ENCODE results near the gene COL27A1.

Gene COL27A1

DNA sequence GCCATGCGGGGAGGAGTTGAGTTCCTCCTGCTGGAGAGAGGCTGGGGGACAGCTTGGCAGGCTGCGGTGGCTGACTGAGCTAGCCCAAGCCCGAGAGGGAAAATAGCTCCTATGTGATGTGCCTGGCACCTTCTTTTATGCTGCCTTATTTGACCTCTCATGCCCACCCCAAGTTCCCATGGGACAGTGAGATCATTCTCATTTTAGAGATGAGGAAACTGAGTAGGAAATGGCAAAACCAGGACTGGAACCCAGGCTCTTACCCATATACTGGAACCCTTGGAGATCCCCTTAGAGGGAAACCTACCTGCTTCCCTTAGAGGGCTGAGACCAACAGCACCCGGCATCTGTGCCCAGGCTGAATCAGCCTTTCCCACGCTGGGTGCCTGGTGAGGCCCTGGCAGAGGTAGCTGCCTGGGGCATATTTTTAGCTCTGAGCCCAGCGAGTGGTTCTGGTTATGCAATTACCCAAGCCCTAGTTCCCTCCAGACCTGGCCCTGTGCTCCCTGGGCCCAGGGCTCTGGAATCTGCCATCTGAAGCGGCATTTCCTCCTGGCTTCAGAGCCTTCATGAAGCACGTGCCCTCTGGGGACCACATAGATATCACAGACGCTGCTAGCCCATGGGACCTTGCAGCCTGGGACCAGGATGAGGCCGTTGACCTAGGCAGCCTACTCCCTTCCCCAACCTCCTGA lies 23.6 kb downstream of the COL27A1 start:
- ATAC-seq: no peak
- TF ChIP-seq, protein P1, sequence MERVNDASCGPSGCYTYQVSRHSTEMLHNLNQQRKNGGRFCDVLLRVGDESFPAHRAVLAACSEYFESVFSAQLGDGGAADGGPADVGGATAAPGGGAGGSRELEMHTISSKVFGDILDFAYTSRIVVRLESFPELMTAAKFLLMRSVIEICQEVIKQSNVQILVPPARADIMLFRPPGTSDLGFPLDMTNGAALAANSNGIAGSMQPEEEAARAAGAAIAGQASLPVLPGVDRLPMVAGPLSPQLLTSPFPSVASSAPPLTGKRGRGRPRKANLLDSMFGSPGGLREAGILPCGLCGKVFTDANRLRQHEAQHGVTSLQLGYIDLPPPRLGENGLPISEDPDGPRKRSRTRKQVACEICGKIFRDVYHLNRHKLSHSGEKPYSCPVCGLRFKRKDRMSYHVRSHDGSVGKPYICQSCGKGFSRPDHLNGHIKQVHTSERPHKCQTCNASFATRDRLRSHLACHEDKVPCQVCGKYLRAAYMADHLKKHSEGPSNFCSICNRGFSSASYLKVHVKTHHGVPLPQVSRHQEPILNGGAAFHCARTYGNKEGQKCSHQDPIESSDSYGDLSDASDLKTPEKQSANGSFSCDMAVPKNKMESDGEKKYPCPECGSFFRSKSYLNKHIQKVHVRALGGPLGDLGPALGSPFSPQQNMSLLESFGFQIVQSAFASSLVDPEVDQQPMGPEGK (CRISPR knock-in tag; IDR thresholded peaks at IDR 0.05; ENCODE audit: borderline replicate concordance): no peak
- TF ChIP-seq, protein P2, sequence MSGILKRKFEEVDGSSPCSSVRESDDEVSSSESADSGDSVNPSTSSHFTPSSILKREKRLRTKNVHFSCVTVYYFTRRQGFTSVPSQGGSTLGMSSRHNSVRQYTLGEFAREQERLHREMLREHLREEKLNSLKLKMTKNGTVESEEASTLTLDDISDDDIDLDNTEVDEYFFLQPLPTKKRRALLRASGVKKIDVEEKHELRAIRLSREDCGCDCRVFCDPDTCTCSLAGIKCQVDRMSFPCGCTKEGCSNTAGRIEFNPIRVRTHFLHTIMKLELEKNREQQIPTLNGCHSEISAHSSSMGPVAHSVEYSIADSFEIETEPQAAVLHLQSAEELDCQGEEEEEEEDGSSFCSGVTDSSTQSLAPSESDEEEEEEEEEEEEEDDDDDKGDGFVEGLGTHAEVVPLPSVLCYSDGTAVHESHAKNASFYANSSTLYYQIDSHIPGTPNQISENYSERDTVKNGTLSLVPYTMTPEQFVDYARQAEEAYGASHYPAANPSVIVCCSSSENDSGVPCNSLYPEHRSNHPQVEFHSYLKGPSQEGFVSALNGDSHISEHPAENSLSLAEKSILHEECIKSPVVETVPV (CRISPR knock-in tag; IDR thresholded peaks at IDR 0.05): no peak
- TF ChIP-seq ARNTL (CRISPR knock-in tag; IDR thresholded peaks at IDR 0.05; ENCODE audit: borderline replicate concordance, low read depth) (no peak), GLIS3 (CRISPR knock-in tag; IDR thresholded peaks at IDR 0.05) (no peak), ESRRG (CRISPR knock-in tag; IDR thresholded peaks at IDR 0.05) (no peak), RARB (CRISPR knock-in tag; IDR thresholded peaks at IDR 0.05) (no peak), ZFP30 (CRISPR knock-in tag; IDR thresholded peaks at IDR 0.05) (no peak), BACH2 (CRISPR knock-in tag; IDR thresholded peaks at IDR 0.05; ENCODE audit: borderline replicate concordance) (no peak), CSDC2 (CRISPR knock-in tag; IDR thresholded peaks at IDR 0.05) (no peak)

DNA sequence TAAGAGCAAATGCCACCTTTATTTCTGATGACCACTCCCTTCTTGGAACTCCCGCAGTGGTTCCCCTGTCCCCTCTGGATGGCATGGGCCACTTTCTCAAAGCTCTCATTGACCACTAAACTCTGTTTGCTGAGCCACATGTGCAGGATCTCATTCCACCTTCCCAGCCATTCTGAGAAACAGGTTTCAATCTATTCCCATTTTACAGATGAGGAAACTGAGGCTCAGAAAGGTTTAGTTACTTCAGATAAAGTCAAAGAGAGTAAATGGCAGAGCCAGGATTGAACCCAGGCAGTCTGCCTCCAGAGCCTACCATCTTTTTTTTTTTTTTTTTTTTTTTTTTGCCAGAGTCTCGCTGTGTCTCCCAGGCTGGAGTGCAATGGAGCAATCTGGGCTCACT lies 24.2 kb downstream of the COL27A1 start:
- ATAC-seq: no peak
- TF ChIP-seq RARB (CRISPR knock-in tag; IDR thresholded peaks at IDR 0.05) (no peak), ZNF565 (CRISPR knock-in tag; conservative IDR thresholded peaks at IDR 0.05; ENCODE audit: low read depth) (no peak), ZNF8 (CRISPR knock-in tag; IDR thresholded peaks at IDR 0.05) (no peak), ZFP30 (CRISPR knock-in tag; IDR thresholded peaks at IDR 0.05) (no peak), ISL1 (CRISPR knock-in tag; IDR thresholded peaks at IDR 0.05) (no peak), BACH2 (CRISPR knock-in tag; IDR thresholded peaks at IDR 0.05; ENCODE audit: borderline replicate concordance) (no peak), TOX (CRISPR knock-in tag; IDR thresholded peaks at IDR 0.05; ENCODE audit: borderline replicate concordance) (no peak), PPARA (CRISPR knock-in tag; IDR thresholded peaks at IDR 0.05; ENCODE audit: borderline replicate concordance) (no peak), ZFP3 (CRISPR knock-in tag; IDR thresholded peaks at IDR 0.05) (no peak), CSDC2 (CRISPR knock-in tag; IDR thresholded peaks at IDR 0.05) (no peak), ZC3H10 (CRISPR knock-in tag; IDR thresholded peaks at IDR 0.05) (no peak)
- TF ChIP-seq, protein P2 (CRISPR knock-in tag; IDR thresholded peaks at IDR 0.05): no peak
- TF ChIP-seq, protein P3, sequence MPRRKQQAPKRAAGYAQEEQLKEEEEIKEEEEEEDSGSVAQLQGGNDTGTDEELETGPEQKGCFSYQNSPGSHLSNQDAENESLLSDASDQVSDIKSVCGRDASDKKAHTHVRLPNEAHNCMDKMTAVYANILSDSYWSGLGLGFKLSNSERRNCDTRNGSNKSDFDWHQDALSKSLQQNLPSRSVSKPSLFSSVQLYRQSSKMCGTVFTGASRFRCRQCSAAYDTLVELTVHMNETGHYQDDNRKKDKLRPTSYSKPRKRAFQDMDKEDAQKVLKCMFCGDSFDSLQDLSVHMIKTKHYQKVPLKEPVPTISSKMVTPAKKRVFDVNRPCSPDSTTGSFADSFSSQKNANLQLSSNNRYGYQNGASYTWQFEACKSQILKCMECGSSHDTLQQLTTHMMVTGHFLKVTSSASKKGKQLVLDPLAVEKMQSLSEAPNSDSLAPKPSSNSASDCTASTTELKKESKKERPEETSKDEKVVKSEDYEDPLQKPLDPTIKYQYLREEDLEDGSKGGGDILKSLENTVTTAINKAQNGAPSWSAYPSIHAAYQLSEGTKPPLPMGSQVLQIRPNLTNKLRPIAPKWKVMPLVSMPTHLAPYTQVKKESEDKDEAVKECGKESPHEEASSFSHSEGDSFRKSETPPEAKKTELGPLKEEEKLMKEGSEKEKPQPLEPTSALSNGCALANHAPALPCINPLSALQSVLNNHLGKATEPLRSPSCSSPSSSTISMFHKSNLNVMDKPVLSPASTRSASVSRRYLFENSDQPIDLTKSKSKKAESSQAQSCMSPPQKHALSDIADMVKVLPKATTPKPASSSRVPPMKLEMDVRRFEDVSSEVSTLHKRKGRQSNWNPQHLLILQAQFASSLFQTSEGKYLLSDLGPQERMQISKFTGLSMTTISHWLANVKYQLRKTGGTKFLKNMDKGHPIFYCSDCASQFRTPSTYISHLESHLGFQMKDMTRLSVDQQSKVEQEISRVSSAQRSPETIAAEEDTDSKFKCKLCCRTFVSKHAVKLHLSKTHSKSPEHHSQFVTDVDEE (CRISPR knock-in tag; IDR thresholded peaks at IDR 0.05): no peak

DNA sequence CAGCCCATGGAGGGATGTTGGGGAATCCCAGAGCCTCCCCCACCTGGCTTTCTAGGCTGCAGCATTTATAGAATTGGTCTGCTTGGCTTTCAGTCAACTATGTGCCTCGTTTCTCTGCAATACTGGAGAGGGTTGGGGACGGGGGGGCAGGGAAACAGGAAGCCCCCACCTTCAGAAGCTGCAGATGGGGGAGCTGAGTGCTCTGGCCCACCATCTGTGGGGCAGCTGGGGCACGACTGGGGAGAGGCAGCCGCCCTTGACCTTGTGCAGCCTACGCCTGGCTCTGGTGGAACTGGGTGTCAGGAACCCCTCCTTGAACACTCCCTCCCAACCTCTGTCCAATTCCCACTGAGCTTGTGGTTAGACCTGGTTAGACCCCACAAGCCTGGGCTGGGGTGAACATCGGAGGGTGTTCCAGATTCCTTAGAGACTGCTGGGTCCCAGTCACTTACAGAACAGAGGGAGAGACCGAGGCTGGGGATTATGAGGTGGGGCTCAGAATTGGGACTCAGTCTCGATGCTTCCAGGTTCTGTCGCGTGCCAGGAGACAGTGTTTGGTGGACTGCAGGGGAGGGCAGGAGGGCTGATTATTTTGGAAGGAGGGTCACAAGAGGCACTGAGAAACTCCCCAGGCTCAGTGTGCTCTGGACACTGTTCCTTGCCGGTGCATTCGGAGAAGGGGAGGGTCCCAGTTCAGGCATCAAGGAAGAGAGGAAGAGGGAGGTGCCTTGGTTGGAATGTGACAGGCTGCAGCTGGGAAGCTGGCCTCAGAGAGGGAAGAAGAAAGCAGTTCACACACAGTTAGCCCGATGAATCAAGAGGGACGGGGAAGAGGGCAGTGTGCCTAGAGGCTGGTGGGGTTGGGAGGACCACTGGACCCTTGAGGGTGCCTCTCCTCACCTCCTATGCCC lies 25.6 kb downstream of the COL27A1 start:
- peak; percentile 45 for ATAC-seq

More for the DNA sequence above, 25.6 kb downstream of the COL27A1 start:
- TF ChIP-seq, protein P1 (CRISPR knock-in tag; IDR thresholded peaks at IDR 0.05; ENCODE audit: borderline replicate concordance): peak; percentile 54; the same call in 1 of the 2 replicates
- TF ChIP-seq ZNF565 (CRISPR knock-in tag; conservative IDR thresholded peaks at IDR 0.05; ENCODE audit: low read depth): no peak
